ENCODE measurements around the gene NCAPH2. TPM values are rescaled to one million over a fixed set of nuclear protein-coding genes. Genes with fewer than 3 reads are reported as not detected.

Gene NCAPH2
- total RNA-seq, 2 donors from 2014 or later = 27.4 to 71.5 TPM

DNA sequence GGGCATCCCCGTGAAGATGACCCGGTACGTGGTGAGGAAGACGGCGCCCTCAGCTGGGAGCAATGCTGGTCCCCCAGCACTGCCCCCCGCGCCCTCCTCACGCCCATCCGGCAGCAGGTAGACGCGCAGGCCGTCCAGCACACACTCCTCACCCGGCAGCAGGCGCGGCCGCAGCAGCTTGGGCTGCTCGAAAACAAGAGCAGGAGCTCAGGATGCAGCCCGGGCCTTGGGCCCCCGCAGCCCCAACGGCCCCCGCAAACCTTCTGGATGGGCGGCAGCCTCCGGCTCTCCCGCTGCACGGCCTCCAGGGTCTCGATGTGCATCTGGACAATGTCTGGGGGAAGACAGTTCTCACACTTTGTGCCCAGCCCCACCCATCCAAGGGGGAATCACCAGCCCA, 46.5 kb upstream of the NCAPH2 start:
- no peaks in the 10 kb centered on the region for H3K4me1 ChIP-seq
- no peak overlapping the region for H3K4me3 ChIP-seq
- no peak overlapping the region for H3K27ac ChIP-seq
- H3K9me3 ChIP-seq = no peaks in the 10 kb centered on the region
- H3K27me3 ChIP-seq = no peaks in the 10 kb centered on the region
- H3K36me3 ChIP-seq = peaks cover 46% of the 10 kb centered on the region
- H3K9ac ChIP-seq (ENCODE audit: low read depth in 2 of 2, low read length in 2 of 2) = no peak overlapping the region
- no peak for DNase-seq
- TF ChIP-seq, protein P1, sequence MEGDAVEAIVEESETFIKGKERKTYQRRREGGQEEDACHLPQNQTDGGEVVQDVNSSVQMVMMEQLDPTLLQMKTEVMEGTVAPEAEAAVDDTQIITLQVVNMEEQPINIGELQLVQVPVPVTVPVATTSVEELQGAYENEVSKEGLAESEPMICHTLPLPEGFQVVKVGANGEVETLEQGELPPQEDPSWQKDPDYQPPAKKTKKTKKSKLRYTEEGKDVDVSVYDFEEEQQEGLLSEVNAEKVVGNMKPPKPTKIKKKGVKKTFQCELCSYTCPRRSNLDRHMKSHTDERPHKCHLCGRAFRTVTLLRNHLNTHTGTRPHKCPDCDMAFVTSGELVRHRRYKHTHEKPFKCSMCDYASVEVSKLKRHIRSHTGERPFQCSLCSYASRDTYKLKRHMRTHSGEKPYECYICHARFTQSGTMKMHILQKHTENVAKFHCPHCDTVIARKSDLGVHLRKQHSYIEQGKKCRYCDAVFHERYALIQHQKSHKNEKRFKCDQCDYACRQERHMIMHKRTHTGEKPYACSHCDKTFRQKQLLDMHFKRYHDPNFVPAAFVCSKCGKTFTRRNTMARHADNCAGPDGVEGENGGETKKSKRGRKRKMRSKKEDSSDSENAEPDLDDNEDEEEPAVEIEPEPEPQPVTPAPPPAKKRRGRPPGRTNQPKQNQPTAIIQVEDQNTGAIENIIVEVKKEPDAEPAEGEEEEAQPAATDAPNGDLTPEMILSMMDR (IDR thresholded peaks at IDR 0.05) = no peak
- intact Hi-C loops (cut with DNase I) = no loop called here

DNA sequence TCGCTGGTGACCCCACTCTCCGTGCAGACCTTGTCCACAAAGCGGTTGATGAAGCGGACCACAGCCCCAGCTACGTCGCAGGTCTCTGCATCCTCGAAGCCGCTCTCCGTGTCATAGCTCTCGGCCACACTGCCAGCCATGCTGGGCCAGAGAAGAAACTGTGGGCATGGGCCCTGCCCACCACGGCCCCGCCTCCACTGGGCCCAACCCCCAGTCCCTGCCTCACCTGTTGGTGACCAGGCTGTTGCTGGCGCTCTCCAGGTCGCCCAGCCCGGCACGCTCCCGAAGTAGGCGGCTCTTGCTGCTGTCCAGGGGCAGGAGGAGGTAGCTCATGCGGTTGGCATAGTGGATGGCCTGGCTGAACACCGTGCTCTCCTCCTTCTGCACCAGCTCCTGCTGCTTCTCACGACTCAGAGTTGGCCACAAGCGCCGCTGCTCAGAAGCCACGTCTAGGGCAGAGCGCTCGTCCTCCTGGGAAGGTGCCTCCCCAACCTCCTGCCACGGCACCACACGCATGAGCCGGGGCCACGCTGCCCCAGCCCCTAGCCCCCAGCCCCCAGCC, 46.0 kb upstream of the NCAPH2 start:
- Histone ChIP-seq H3K9me3 (no peaks in the 10 kb centered on the region), H3K27me3 (no peaks in the 10 kb centered on the region), H3K4me1 (no peaks in the 10 kb centered on the region), H3K27ac (no peak overlapping the region), H3K36me3 (peaks cover 50% of the 10 kb centered on the region), H3K9ac (ENCODE audit: low read depth in 2 of 2, low read length in 2 of 2) (no peak overlapping the region), H3K4me3 (no peak overlapping the region)
- intact Hi-C loops (cut with DNase I) = no loop called here
- TF ChIP-seq, protein P1 (IDR thresholded peaks at IDR 0.05) = no peak
- no peak for DNase-seq

DNA sequence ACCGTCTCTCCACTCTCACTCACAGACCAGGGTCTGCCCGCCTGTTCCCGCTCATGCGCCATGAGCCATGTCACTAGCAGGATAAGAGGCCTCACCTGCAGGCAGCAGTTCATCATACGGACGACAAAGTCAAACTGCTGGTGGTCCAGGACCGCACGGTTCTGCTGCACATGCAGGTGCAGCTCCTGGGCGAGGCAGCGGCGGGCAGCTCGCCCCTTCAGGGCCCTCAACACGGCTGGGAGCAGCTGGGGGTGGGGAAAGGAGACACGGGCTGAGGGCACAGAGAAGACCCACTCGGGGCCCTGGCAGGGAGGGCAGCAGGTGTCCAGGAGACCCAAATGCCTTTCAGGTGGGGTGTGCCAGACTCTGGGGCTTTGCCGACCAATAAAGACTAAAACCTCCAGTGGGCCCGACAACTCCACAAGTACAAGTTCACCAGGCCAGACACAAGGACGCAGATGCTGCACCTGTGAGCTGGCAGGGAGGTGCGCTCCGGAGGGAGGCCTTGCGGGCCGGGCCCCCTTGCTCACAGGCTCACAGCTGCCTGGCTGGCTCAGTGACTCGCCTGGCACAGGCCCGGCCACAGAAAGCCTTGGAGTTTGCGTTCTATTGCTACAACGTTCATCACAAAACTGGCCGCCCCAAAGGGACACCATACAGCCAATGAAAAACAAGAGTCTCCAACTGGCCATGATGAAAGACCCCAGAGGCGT, 44.7 kb upstream of the NCAPH2 start:
- H3K9ac ChIP-seq (ENCODE audit: low read depth in 2 of 2, low read length in 2 of 2) = no peak overlapping the region
- TF ChIP-seq, protein P1 (IDR thresholded peaks at IDR 0.05) = no peak
- no peaks in the 10 kb centered on the region for H3K4me1 ChIP-seq
- no peak overlapping the region for H3K4me3 ChIP-seq
- no peaks in the 10 kb centered on the region for H3K9me3 ChIP-seq
- H3K36me3 ChIP-seq = peaks cover 53% of the 10 kb centered on the region
- no peak for DNase-seq
- intact Hi-C loops (cut with DNase I) = no loop called here
- no peak overlapping the region for H3K27ac ChIP-seq
- H3K27me3 ChIP-seq = no peaks in the 10 kb centered on the region

DNA sequence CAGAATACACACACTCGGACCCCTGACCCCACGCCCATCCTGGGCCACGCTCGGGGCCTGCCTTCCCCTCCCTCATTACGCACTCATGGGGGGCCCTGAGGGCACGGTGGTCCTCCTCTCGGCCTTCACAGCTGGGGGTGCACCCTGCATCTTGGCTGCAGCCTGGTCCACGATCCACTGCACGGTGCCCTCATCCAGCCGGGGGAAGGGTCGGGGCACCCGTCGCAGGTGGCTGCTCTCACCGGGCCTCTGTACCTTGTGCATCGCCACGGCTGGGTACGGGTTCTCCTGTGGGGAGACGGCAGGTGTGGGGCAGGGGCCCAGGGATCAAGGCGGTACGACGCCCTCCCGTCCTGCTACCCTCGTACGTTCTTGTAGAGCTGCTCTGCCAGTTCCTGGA, 43.6 kb upstream of the NCAPH2 start:
- H3K4me3 ChIP-seq = no peak overlapping the region
- no peak overlapping the region for H3K27ac ChIP-seq
- DNase-seq = no peak
- intact Hi-C loops (cut with DNase I) = no loop called here
- no peak overlapping the region for H3K9ac ChIP-seq (ENCODE audit: low read depth in 2 of 2, low read length in 2 of 2)
- peaks cover 49% of the 10 kb centered on the region for H3K36me3 ChIP-seq
- no peaks in the 10 kb centered on the region for H3K9me3 ChIP-seq
- TF ChIP-seq, protein P1 (IDR thresholded peaks at IDR 0.05) = no peak
- peaks cover 5% of the 10 kb centered on the region for H3K4me1 ChIP-seq
- H3K27me3 ChIP-seq = no peaks in the 10 kb centered on the region

DNA sequence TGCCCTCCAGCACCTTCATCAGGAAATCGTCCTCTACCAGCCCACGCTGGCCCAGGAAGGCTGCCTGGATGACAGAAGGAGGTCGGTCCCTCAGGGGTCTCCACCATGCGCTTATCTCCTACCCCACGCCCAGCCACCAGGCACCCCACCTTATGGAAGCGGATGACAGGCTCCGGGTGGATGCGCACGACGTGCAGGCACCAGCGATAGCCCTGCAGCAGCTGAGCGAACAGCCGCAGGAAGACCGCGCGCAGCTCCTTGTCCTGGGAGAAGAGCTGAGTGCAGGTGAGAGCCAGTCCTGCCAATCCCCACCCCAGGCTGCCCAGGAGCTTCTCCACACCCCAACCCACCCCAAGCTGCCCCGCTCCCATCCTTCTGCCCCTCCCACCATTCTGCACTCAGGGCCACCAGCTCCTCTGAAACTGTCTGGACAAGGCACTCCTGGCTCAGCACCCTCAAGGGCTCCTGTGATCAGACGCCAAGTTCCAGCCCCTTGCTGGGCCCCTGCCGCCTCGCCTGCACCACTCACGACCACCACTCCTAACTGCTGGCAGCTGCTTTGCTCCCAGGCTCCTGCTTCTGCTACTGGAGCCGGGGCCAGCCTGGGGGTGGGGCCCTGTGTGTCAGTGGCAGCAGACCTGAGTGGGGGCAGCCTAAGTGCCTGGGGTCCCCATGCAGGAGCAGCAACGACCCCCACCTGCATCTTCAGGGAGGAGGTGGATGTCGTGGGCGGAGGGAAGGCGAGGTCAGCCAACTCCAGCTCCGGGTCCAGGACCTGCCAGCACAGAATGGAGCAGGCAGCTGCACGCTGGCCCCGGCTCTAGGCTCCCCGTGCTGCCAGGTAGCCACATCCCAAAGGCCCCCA, 42.7 kb upstream of the NCAPH2 start:
- TF ChIP-seq, protein P1 (IDR thresholded peaks at IDR 0.05) = no peak
- no peak overlapping the region for H3K27ac ChIP-seq
- DNase-seq = no peak
- no peak overlapping the region for H3K9ac ChIP-seq (ENCODE audit: low read depth in 2 of 2, low read length in 2 of 2)
- H3K4me3 ChIP-seq = no peak overlapping the region
- H3K4me1 ChIP-seq = peaks cover 10% of the 10 kb centered on the region
- H3K36me3 ChIP-seq = peaks cover 49% of the 10 kb centered on the region
- H3K27me3 ChIP-seq = no peaks in the 10 kb centered on the region
- H3K9me3 ChIP-seq = no peaks in the 10 kb centered on the region
- intact Hi-C loops (cut with DNase I) = no loop called here

All from colonic mucosa (tissue), 4 donors.